ENCODE measurements around the gene PROZ. TPM values are rescaled to one million over a fixed set of nuclear protein-coding genes. Genes with fewer than 3 reads are reported as not detected.

Gene PROZ
- total and polyA plus RNA-seq, 4 donors, result not detected

DNA sequence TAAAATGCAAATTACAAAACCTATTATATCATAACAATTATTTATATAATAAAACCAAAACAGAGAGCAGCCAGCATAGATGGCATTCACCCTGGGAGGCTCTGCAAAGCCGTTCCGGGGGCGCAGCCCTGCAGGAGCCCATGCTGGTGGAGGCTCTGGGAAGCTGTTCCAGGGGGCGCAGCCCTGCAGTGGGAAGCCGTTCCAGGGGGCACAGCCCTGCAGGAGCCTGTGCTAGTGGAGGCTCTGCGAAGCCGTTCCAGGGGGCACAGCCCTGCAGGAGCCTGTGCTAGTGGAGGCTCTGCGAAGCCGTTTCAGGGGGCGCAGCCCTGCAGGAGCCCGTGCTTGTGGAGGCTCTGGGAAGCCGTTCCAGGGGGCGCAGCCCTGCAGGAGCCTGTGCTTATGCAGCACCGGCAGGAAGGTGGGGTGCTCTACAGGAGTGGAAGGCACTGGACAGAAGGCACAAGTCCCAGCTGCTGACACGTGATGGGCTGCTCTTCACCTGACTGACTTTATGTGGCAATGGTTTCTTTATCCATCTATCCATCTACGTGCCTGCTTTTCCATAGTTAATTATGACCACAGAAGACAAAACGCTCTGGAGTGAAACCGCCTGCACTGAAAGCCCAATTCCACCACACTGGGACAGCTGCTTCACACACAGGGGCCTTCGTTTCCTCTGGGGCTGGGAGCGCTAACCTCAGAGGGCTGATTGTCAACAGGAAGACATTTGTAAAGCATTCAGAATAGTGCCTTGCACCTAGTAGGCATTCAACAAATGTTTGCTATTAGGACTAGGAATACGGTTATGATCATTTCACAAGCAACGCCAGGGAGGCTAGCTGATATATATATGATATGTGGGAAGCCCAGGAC, 26.4 kb downstream of the PROZ start:
- DNase-seq (no peak), ATAC-seq (ENCODE audit: insufficient read depth, low FRiP score) (no peak)
- 70 to 82% methylated on average over 22 of the region's 22 CpGs for WGBS, 2 donors
- H3K9ac ChIP-seq (ENCODE audit: insufficient read depth in 1 of 2, low read length in 2 of 2), result no peak overlapping the region
- TF ChIP-seq, protein P1, sequence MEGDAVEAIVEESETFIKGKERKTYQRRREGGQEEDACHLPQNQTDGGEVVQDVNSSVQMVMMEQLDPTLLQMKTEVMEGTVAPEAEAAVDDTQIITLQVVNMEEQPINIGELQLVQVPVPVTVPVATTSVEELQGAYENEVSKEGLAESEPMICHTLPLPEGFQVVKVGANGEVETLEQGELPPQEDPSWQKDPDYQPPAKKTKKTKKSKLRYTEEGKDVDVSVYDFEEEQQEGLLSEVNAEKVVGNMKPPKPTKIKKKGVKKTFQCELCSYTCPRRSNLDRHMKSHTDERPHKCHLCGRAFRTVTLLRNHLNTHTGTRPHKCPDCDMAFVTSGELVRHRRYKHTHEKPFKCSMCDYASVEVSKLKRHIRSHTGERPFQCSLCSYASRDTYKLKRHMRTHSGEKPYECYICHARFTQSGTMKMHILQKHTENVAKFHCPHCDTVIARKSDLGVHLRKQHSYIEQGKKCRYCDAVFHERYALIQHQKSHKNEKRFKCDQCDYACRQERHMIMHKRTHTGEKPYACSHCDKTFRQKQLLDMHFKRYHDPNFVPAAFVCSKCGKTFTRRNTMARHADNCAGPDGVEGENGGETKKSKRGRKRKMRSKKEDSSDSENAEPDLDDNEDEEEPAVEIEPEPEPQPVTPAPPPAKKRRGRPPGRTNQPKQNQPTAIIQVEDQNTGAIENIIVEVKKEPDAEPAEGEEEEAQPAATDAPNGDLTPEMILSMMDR (IDR thresholded peaks at IDR 0.05; ENCODE audit: control extremely low read depth, extremely low read depth), result no peak
- H3K4me3 ChIP-seq, result no peak overlapping the region
- H3K27ac ChIP-seq (ENCODE audit: low read depth in 1 of 2, low read length in 1 of 2), result no peak overlapping the region
- H3K4me1 ChIP-seq (ENCODE audit: control insufficient read depth in 5 of 5, insufficient read depth in 5 of 5, low read length in 5 of 5), result peaks cover 0 to 1% (median 0%) of the 10 kb centered on the region in 5 donors
- no peaks in the 10 kb centered on the region for H3K27me3 ChIP-seq (ENCODE audit: control insufficient read depth in 3 of 3, insufficient read depth in 3 of 3, low read length in 2 of 3)
- peaks cover 18 to 42% (median 29%) of the 10 kb centered on the region in 4 donors for H3K36me3 ChIP-seq (ENCODE audit: control insufficient read depth in 4 of 4, insufficient read depth in 4 of 4, low read length in 4 of 4)
- no peaks in the 10 kb centered on the region for H3K9me3 ChIP-seq (ENCODE audit: control insufficient read depth in 4 of 4, insufficient read depth in 3 of 4, low read length in 3 of 4)

DNA sequence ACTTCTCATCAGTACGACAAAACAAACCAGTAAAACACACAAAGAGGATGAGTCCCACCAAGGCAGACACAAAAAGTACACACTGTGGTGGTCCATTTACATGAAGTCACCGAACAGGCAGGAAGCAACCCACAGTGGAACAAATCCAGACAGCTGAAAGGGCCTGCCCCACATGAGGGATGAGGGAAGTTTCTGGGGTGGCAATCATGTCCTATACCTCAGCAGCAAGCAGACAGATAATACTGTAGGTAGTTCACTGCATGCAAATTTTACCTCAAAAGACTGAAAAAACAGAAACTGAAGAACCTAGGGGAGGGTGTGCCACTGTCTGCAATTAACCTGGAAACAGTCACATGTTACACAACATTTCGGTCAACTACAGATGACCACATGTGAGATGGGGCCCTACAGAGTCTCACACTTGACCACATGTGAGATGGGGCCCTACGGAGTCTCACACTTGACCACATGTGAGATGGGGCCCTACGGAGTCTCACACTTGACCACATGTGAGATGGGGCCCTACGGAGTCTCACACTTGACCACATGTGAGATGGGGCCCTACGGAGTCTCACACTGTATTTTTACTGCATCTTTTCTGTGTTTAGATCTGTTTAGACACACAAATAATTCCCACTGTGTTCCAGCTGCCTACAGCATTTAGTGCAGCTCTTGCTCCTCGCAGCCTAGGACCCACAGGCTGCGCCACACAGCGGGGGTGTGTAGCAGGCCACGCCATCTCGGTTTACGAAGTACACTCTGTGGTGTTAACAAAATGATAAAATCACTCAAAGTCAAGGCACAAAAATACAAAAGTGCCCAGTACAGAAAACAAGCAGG, 27.8 kb downstream of the PROZ start:
- ATAC-seq (ENCODE audit: insufficient read depth, low FRiP score), result no peak
- H3K36me3 ChIP-seq (ENCODE audit: control insufficient read depth in 4 of 4, insufficient read depth in 4 of 4, low read length in 4 of 4), result peaks cover 17 to 35% (median 23%) of the 10 kb centered on the region in 4 donors
- H3K9me3 ChIP-seq (ENCODE audit: control insufficient read depth in 4 of 4, insufficient read depth in 3 of 4, low read length in 3 of 4), result no peaks in the 10 kb centered on the region
- no peaks in the 10 kb centered on the region for H3K4me1 ChIP-seq (ENCODE audit: control insufficient read depth in 5 of 5, insufficient read depth in 5 of 5, low read length in 5 of 5)
- H3K9ac ChIP-seq (ENCODE audit: insufficient read depth in 1 of 2, low read length in 2 of 2), result no peak overlapping the region
- WGBS, 2 donors, result 71 to 84% methylated on average over 12 to 13 of the region's 13 CpGs
- H3K27me3 ChIP-seq (ENCODE audit: control insufficient read depth in 3 of 3, insufficient read depth in 3 of 3, low read length in 2 of 3), result no peaks in the 10 kb centered on the region
- DNase-seq, result no peak
- H3K4me3 ChIP-seq, result no peak overlapping the region
- peak overlapping the region; percentile 23 to 76 for H3K27ac ChIP-seq (ENCODE audit: low read depth in 1 of 2, low read length in 1 of 2)
- TF ChIP-seq, protein P1 (IDR thresholded peaks at IDR 0.05; ENCODE audit: control extremely low read depth, extremely low read depth), result no peak

DNA sequence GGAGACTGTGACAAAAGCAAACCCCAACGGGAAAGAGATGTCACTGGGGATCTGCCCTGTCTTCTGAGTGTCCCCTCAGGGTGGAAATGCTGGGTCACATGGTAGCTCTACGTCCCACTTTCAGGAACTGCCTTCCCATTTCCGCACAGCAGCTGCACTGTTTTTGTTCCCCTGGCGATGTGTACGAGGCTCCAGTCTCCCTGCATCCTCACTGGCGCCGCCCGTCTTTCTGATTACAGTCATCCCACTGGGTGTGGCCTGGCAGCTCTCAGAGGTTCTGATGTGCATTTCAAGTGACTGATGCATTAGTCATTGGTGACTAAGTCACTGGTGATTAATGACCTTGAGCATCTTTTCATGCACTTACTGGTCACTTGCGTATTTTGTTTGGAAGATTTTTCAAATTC, 28.8 kb downstream of the PROZ start:
- Histone ChIP-seq H3K9me3 (ENCODE audit: control insufficient read depth in 4 of 4, insufficient read depth in 3 of 4, low read length in 3 of 4) (no peaks in the 10 kb centered on the region), H3K4me3 (no peak overlapping the region), H3K9ac (ENCODE audit: insufficient read depth in 1 of 2, low read length in 2 of 2) (no peak overlapping the region), H3K4me1 (ENCODE audit: control insufficient read depth in 5 of 5, insufficient read depth in 5 of 5, low read length in 5 of 5) (no peaks in the 10 kb centered on the region), H3K27ac (ENCODE audit: low read depth in 1 of 2, low read length in 1 of 2) (peak overlapping the region; percentile 70 to 76), H3K27me3 (ENCODE audit: control insufficient read depth in 3 of 3, insufficient read depth in 3 of 3, low read length in 2 of 3) (no peaks in the 10 kb centered on the region), H3K36me3 (ENCODE audit: control insufficient read depth in 4 of 4, insufficient read depth in 4 of 4, low read length in 4 of 4) (peaks cover 21 to 33% (median 23%) of the 10 kb centered on the region in 4 donors)
- peak in 1 of 3 donors; percentile 31 for DNase-seq
- 58 to 76% methylated on average over 9 of the region's 9 CpGs for WGBS, 2 donors
- TF ChIP-seq, protein P1 (IDR thresholded peaks at IDR 0.05; ENCODE audit: control extremely low read depth, extremely low read depth), result no peak
- ATAC-seq (ENCODE audit: insufficient read depth, low FRiP score), result peak; percentile 89

All from lung (tissue), 12 donors.